ENCODE data around the gene LAYN. TPM values are rescaled to one million over a fixed set of nuclear protein-coding genes. Genes with fewer than 3 reads are reported as not detected.

Gene LAYN
- total RNA-seq, 1 experiment from 2014 or later: not detected

DNA sequence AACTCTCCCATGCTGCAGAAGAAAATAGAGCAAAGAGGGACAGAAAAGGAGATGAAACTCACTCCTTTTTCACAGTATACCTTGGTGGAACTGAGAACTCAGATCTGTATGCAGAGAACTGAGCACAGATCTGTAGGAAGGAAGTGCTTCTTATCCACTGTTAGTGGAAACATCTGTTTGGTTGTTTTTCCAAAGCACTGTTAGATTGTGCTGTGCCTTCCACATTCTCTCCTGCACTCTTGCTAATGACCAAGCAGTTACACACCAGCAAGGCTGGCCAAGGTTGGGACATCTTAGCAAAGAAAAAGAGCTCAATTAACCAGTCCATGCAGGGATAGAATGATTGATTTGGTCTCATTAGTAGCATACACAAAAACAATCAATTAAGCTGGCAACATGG, 41.6 kb downstream of the LAYN start:
- no peak overlapping the region for H3K9ac ChIP-seq (ENCODE audit: low read length)
- H3K4me2 ChIP-seq (ENCODE audit: low read depth, low read length, poor library complexity, severe bottlenecking): no peak overlapping the region
- H3K27me3 ChIP-seq (ENCODE audit: low read length): no peaks in the 10 kb centered on the region
- H3K4me3 ChIP-seq (ENCODE audit: low read length): no peak overlapping the region
- no peaks in the 10 kb centered on the region for H3K36me3 ChIP-seq (ENCODE audit: insufficient read depth, low read length)
- peaks cover 5% of the 10 kb centered on the region; the same call in 1 of the 2 replicates for H3K4me1 ChIP-seq (ENCODE audit: low read length)
- no peak overlapping the region; the same call in 1 of the 2 replicates for H2AFZ ChIP-seq (ENCODE audit: low read length)
- no peaks in the 10 kb centered on the region for H3K9me2 ChIP-seq (replicated peaks; ENCODE audit: insufficient read depth, low read length)
- no peak for DNase-seq
- H3K9me3 ChIP-seq (ENCODE audit: low read length): no peaks in the 10 kb centered on the region
- no peaks in the 10 kb centered on the region for H4K20me1 ChIP-seq (ENCODE audit: insufficient read depth, low read depth, low read length)
- H3K79me2 ChIP-seq (ENCODE audit: low read length): no peaks in the 10 kb centered on the region
- no peak overlapping the region for H3K27ac ChIP-seq (ENCODE audit: low read length)

GRCh38 chr11:111582881-111583280, 42.4 kb downstream of the LAYN start:
- Histone ChIP-seq H3K4me1 (ENCODE audit: low read length) (peaks cover 5% of the 10 kb centered on the region; the same call in 1 of the 2 replicates), H3K79me2 (ENCODE audit: low read length) (no peaks in the 10 kb centered on the region), H3K27me3 (ENCODE audit: low read length) (no peaks in the 10 kb centered on the region), H3K4me3 (ENCODE audit: low read length) (no peak overlapping the region), H3K4me2 (ENCODE audit: low read depth, low read length, poor library complexity, severe bottlenecking) (no peak overlapping the region), H3K27ac (ENCODE audit: low read length) (no peak overlapping the region), H3K9me3 (ENCODE audit: low read length) (no peaks in the 10 kb centered on the region), H3K9ac (ENCODE audit: low read length) (no peak overlapping the region), H2AFZ (ENCODE audit: low read length) (no peak overlapping the region), H4K20me1 (ENCODE audit: insufficient read depth, low read depth, low read length) (no peaks in the 10 kb centered on the region), H3K9me2 (replicated peaks; ENCODE audit: insufficient read depth, low read length) (no peaks in the 10 kb centered on the region), H3K36me3 (ENCODE audit: insufficient read depth, low read length) (no peaks in the 10 kb centered on the region)
- no peak for DNase-seq

GRCh38 chr11:111585371-111585770, 44.9 kb downstream of the LAYN start:
- peaks cover 11% of the 10 kb centered on the region for H3K4me1 ChIP-seq (ENCODE audit: low read length)
- DNase-seq: peak; percentile 78
- no peak overlapping the region for H3K4me3 ChIP-seq (ENCODE audit: low read length)
- no peaks in the 10 kb centered on the region for H3K79me2 ChIP-seq (ENCODE audit: low read length)
- no peaks in the 10 kb centered on the region for H3K9me3 ChIP-seq (ENCODE audit: low read length)
- no peak overlapping the region for H3K9ac ChIP-seq (ENCODE audit: low read length)
- H3K27ac ChIP-seq (ENCODE audit: low read length): no peak overlapping the region
- no peaks in the 10 kb centered on the region for H3K27me3 ChIP-seq (ENCODE audit: low read length)
- H4K20me1 ChIP-seq (ENCODE audit: insufficient read depth, low read depth, low read length): no peaks in the 10 kb centered on the region
- H3K9me2 ChIP-seq (replicated peaks; ENCODE audit: insufficient read depth, low read length): no peaks in the 10 kb centered on the region
- H2AFZ ChIP-seq (ENCODE audit: low read length): peak overlapping the region; percentile 6
- no peak overlapping the region for H3K4me2 ChIP-seq (ENCODE audit: low read depth, low read length, poor library complexity, severe bottlenecking)
- no peaks in the 10 kb centered on the region for H3K36me3 ChIP-seq (ENCODE audit: insufficient read depth, low read length)

DNA sequence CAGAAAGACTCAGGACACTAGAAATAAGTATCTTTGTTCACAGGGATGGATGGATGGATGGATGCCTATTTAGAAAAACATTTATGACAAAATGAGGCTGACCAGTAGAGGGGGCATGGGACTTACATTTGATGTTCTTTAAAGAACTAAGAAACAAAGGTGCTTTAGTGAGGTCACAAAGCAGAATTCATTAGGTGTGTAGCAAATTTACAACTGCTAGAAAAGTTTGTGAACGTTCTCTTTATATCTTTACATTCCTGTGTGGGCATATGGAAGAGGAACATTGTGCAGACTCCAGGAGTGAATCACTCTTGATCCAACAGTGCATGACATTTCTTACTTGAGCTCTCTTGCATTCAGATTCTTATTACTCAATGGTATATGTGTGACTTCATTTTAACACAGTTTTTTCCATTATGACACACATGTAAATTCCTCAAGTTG, 45.9 kb downstream of the LAYN start:
- H3K27me3 ChIP-seq (ENCODE audit: low read length): no peaks in the 10 kb centered on the region; the same call in 1 of the 2 replicates
- H3K9me3 ChIP-seq (ENCODE audit: low read length): no peaks in the 10 kb centered on the region
- no peak overlapping the region for H3K4me3 ChIP-seq (ENCODE audit: low read length)
- no peaks in the 10 kb centered on the region for H3K9me2 ChIP-seq (replicated peaks; ENCODE audit: insufficient read depth, low read length)
- peak; percentile 99 for DNase-seq
- no peaks in the 10 kb centered on the region for H3K36me3 ChIP-seq (ENCODE audit: insufficient read depth, low read length)
- no peak overlapping the region for H3K27ac ChIP-seq (ENCODE audit: low read length)
- H3K9ac ChIP-seq (ENCODE audit: low read length): no peak overlapping the region
- no peak overlapping the region for H3K4me2 ChIP-seq (ENCODE audit: low read depth, low read length, poor library complexity, severe bottlenecking)
- peaks cover 11% of the 10 kb centered on the region for H3K4me1 ChIP-seq (ENCODE audit: low read length)
- no peaks in the 10 kb centered on the region for H4K20me1 ChIP-seq (ENCODE audit: insufficient read depth, low read depth, low read length)
- no peak overlapping the region for H2AFZ ChIP-seq (ENCODE audit: low read length)
- no peaks in the 10 kb centered on the region for H3K79me2 ChIP-seq (ENCODE audit: low read length)

- H3K4me3 ChIP-seq (ENCODE audit: low read length): no peak overlapping the region
- peaks cover 11% of the 10 kb centered on the region for H3K4me1 ChIP-seq (ENCODE audit: low read length)
- H3K36me3 ChIP-seq (ENCODE audit: insufficient read depth, low read length): no peaks in the 10 kb centered on the region
- H3K9me2 ChIP-seq (replicated peaks; ENCODE audit: insufficient read depth, low read length): no peaks in the 10 kb centered on the region
- H3K9me3 ChIP-seq (ENCODE audit: low read length): no peaks in the 10 kb centered on the region
- H3K4me2 ChIP-seq (ENCODE audit: low read depth, low read length, poor library complexity, severe bottlenecking): no peak overlapping the region
- H3K27me3 ChIP-seq (ENCODE audit: low read length): no peaks in the 10 kb centered on the region; the same call in 1 of the 2 replicates
- H3K9ac ChIP-seq (ENCODE audit: low read length): no peak overlapping the region
- no peaks in the 10 kb centered on the region for H4K20me1 ChIP-seq (ENCODE audit: insufficient read depth, low read depth, low read length)
- no peak overlapping the region for H2AFZ ChIP-seq (ENCODE audit: low read length)
- DNase-seq: no peak
- H3K27ac ChIP-seq (ENCODE audit: low read length): no peak overlapping the region
- H3K79me2 ChIP-seq (ENCODE audit: low read length): no peaks in the 10 kb centered on the region
Measured at GRCh38 chr11:111589114-111589513, 48.6 kb downstream of the LAYN start.

DNA sequence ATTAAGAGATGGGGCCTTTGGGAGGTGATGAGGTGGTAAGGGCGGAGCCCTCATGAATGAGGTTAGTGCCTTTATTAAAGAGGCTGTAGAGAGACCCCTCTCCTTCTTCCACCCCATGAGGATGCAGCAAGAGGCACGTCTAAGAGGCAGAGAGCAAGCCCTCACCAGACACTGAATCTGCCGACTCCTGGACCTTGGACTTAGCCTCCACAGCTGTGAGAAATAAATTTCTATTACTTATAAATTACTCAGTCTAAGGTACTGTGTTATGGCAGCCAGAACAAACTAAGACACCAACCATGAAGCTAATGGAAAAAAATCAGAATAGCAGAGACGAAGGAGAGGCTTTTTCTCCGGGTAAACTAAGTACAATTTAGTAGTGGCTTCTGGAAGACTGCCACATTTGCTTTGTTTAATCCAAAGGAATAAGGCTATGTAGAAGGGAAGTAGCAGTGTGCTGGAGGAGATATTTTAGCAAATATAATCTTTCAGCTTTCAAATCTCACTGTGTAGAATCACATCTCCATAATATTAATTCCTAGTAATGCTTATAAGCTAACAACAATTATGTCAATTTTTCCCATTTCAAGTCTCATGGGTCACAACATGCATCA, 49.5 kb downstream of the LAYN start:
- DNase-seq: no peak
- H2AFZ ChIP-seq (ENCODE audit: low read length): no peak overlapping the region
- H4K20me1 ChIP-seq (ENCODE audit: insufficient read depth, low read depth, low read length): no peaks in the 10 kb centered on the region
- no peaks in the 10 kb centered on the region; the same call in 1 of the 2 replicates for H3K27me3 ChIP-seq (ENCODE audit: low read length)
- H3K4me2 ChIP-seq (ENCODE audit: low read depth, low read length, poor library complexity, severe bottlenecking): no peak overlapping the region
- peaks cover 14% of the 10 kb centered on the region for H3K4me1 ChIP-seq (ENCODE audit: low read length)
- H3K27ac ChIP-seq (ENCODE audit: low read length): no peak overlapping the region
- H3K36me3 ChIP-seq (ENCODE audit: insufficient read depth, low read length): no peaks in the 10 kb centered on the region
- no peak overlapping the region for H3K4me3 ChIP-seq (ENCODE audit: low read length)
- no peaks in the 10 kb centered on the region for H3K79me2 ChIP-seq (ENCODE audit: low read length)
- no peak overlapping the region for H3K9ac ChIP-seq (ENCODE audit: low read length)
- no peaks in the 10 kb centered on the region for H3K9me2 ChIP-seq (replicated peaks; ENCODE audit: insufficient read depth, low read length)
- no peaks in the 10 kb centered on the region for H3K9me3 ChIP-seq (ENCODE audit: low read length)

- peak overlapping the region; percentile 3 for H3K4me2 ChIP-seq (ENCODE audit: low read depth, low read length, poor library complexity, severe bottlenecking)
- no peaks in the 10 kb centered on the region for H3K36me3 ChIP-seq (ENCODE audit: insufficient read depth, low read length)
- DNase-seq: peak; percentile 75
- H2AFZ ChIP-seq (ENCODE audit: low read length): peak overlapping the region; percentile 22
- H3K27ac ChIP-seq (ENCODE audit: low read length): no peak overlapping the region
- H3K9me2 ChIP-seq (replicated peaks; ENCODE audit: insufficient read depth, low read length): no peaks in the 10 kb centered on the region
- peak overlapping the region; percentile 2; the same call in 1 of the 2 replicates for H3K9ac ChIP-seq (ENCODE audit: low read length)
- peaks cover 24% of the 10 kb centered on the region for H3K4me1 ChIP-seq (ENCODE audit: low read length)
- no peaks in the 10 kb centered on the region for H3K9me3 ChIP-seq (ENCODE audit: low read length)
- H4K20me1 ChIP-seq (ENCODE audit: insufficient read depth, low read depth, low read length): no peaks in the 10 kb centered on the region
- no peaks in the 10 kb centered on the region; the same call in 1 of the 2 replicates for H3K27me3 ChIP-seq (ENCODE audit: low read length)
- no peak overlapping the region for H3K4me3 ChIP-seq (ENCODE audit: low read length)
- H3K79me2 ChIP-seq (ENCODE audit: low read length): no peaks in the 10 kb centered on the region
Measured at GRCh38 chr11:111591187-111591960, 50.9 kb downstream of the LAYN start.

GRCh38 chr11:111592491-111592890, 52.0 kb downstream of the LAYN start:
- H3K9ac ChIP-seq (ENCODE audit: low read length): no peak overlapping the region
- H3K9me3 ChIP-seq (ENCODE audit: low read length): no peaks in the 10 kb centered on the region
- H3K27me3 ChIP-seq (ENCODE audit: low read length): peaks cover 3% of the 10 kb centered on the region; the same call in 1 of the 2 replicates
- H3K36me3 ChIP-seq (ENCODE audit: insufficient read depth, low read length): no peaks in the 10 kb centered on the region
- H3K4me2 ChIP-seq (ENCODE audit: low read depth, low read length, poor library complexity, severe bottlenecking): no peak overlapping the region
- no peak for DNase-seq
- H3K27ac ChIP-seq (ENCODE audit: low read length): no peak overlapping the region
- no peak overlapping the region for H2AFZ ChIP-seq (ENCODE audit: low read length)
- no peaks in the 10 kb centered on the region for H3K79me2 ChIP-seq (ENCODE audit: low read length)
- H3K4me1 ChIP-seq (ENCODE audit: low read length): peaks cover 35% of the 10 kb centered on the region
- no peaks in the 10 kb centered on the region for H3K9me2 ChIP-seq (replicated peaks; ENCODE audit: insufficient read depth, low read length)
- H4K20me1 ChIP-seq (ENCODE audit: insufficient read depth, low read depth, low read length): no peaks in the 10 kb centered on the region
- H3K4me3 ChIP-seq (ENCODE audit: low read length): no peak overlapping the region

Measured in Karpas-422 (cell line).